ENCODE measurements around the gene DRD4. TPM values are rescaled to one million over a fixed set of nuclear protein-coding genes. Genes with fewer than 3 reads are reported as not detected.

The DRD4 gene
- total and polyA plus RNA-seq, 2 of the 8 experiments (the other 6 are each of a cell fraction or from before 2014, with no cell fraction given) = 3.4 to 4.9 TPM

DNA sequence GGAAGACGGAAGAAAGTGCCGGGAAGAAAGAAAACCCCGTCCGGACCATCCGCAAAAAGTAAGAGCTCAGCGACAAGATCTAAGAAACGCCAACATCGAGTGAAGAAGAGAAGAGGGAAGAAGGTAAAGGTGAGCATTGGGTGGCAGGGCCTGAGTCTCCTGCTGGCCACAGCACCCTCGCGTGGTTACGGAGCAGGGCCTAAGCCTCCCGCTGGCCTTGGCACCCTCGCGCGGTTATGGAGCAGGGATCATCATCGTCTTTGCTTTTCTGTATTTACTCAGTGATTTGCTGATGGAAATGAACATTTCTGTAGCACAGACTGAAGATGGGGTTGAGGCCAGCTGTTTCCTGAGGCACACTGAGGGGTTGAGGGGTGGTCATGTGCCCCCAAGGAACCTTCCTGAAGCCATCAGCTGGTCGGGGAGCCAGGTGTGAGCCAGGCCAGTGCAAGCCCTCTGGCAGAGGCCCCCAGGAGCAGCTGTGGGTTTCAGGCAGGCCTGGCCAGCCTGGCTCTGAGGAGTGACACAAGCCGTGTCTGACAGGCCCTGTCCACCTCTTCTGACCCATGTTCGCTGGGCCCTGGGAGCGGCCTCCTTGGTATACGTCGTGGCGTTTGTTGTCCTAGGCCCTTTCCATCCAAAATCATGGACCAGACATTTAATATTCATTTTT lies 35.4 kb upstream of the DRD4 start (continued):
- no peak for TF ChIP-seq SIN3A (conservative IDR thresholded peaks at IDR 0.05 in 1 of 2, IDR thresholded peaks at IDR 0.05 in 1 of 2; ENCODE audit: low read depth in 1 of 2, low read length in 2 of 2)
- no peak for TF ChIP-seq RAD21 (IDR thresholded peaks at IDR 0.05 in 1 of 2, conservative IDR thresholded peaks at IDR 0.05 in 1 of 2; ENCODE audit: low read depth in 2 of 2, low read length in 2 of 2)
- TF ChIP-seq CHD2 (IDR thresholded peaks at IDR 0.05; ENCODE audit: low read length) = no peak
- TF ChIP-seq RNF2 (IDR thresholded peaks at IDR 0.05; ENCODE audit: borderline replicate concordance, low read depth, low read length, missing control alignments, poor library complexity, severe bottlenecking) = no peak
- TF ChIP-seq SRF (IDR thresholded peaks at IDR 0.05; ENCODE audit: low read depth, low read length) = no peak
- TF ChIP-seq TCF12 (IDR thresholded peaks at IDR 0.05; ENCODE audit: low read depth, low read length) = no peak
- no peak for TF ChIP-seq GTF2F1 (IDR thresholded peaks at IDR 0.05; ENCODE audit: borderline replicate concordance, low read depth, low read length)
- no peak for TF ChIP-seq NANOG (IDR thresholded peaks at IDR 0.05; ENCODE audit: insufficient read depth, low read depth, low read length, poor library complexity, severe bottlenecking)
- TF ChIP-seq POU5F1 (IDR thresholded peaks at IDR 0.05; ENCODE audit: low read depth, low read length) = no peak

All from H1 (cell line).